H1 (cell line): Measurements from ENCODE around the gene MED16. TPM values are rescaled to one million over a fixed set of nuclear protein-coding genes. Genes with fewer than 3 reads are reported as not detected.

Experiments used
- ASH2L ChIP-seq: fragments of 200-600, 300-600 bp; sonication (generic); IDR thresholded peaks from one replicate; pipeline ENCODE4 v1.7.1; 2017; ENCODE audit warnings: low read length
- CREB1 ChIP-seq: IDR thresholded peaks from 2 replicates; pipeline ENCODE4 v1.6.1; 2012; ENCODE audit warnings: inconsistent platforms
- MAFK ChIP-seq: IDR thresholded peaks from 2 replicates; pipeline ENCODE4 v1.6.1; 2012; ENCODE audit warnings: low read depth, mild to moderate bottlenecking, improper control_type of control experiment, low read length
- RFX5 ChIP-seq: IDR thresholded peaks from 2 replicates; pipeline ENCODE4 v1.6.1; 2011; ENCODE audit warnings: low read depth, low read length, improper control_type of control experiment, borderline replicate concordance
- RNF2 ChIP-seq: fragments of 200-900, 300-1000 bp; sonication (generic); IDR thresholded peaks from 2 replicates; pipeline ENCODE4 v1.7.1; 2016; ENCODE audit warnings: borderline replicate concordance, low read depth, mild to moderate bottlenecking, antibody characterized with exemption, low read length; ENCODE audit not compliant: poor library complexity, severe bottlenecking; ENCODE audit errors: missing control alignments
- RXRA ChIP-seq: IDR thresholded peaks from 2 replicates; pipeline ENCODE4 v1.6.1; 2011; ENCODE audit warnings: low read depth, mild to moderate bottlenecking, low read length, moderate library complexity; ENCODE audit not compliant: insufficient read depth
- SIX5 ChIP-seq: IDR thresholded peaks from 2 replicates; pipeline ENCODE4 v1.6.1; 2011; ENCODE audit warnings: mild to moderate bottlenecking, low read depth, low read length
- TCF12 ChIP-seq: IDR thresholded peaks from 2 replicates; pipeline ENCODE4 v1.6.1; 2011; ENCODE audit warnings: low read depth, mild to moderate bottlenecking, low read length
- ZNF274 ChIP-seq: IDR thresholded peaks from 2 replicates; pipeline ENCODE4 v1.7.0; 2012; ENCODE audit warnings: low read length, borderline replicate concordance; ENCODE audit errors: extremely low read depth
- polyA plus RNA-seq, 7 experiments: library from polyadenylated mRNA; depleted of rRNA in 3 of 7; stranded (reverse) in 5 of 7; unstranded in 2 of 7; fragments of >200 nt in 5 of 7; fragments of 200-250 nt in 2 of 7; gene quantifications; 1 replicate in 5 of 7; 2 replicates in 1 of 7; 4 replicates in 1 of 7; pipeline versions ENCODE4 v1.2.1 to v1.2.3, GENCODE V29; 2011 to 2013; ENCODE audit warnings: missing spikeins in 2 of 7, mixed read lengths in 2 of 7
- total RNA-seq: library from RNA; stranded (reverse); fragmentation: NEBNext Ultra II Directional; extraction: Animal tissue kit (Norgen Biotek cat#: 25700); gene quantifications from 2 replicates; pipeline ENCODE4 v1.2.1, GENCODE V29; 2021
- TF ChIP-seq, protein P1 (sequence below): fragments of 300-600 bp; sonication (generic); IDR thresholded peaks from 2 replicates; pipeline ENCODE4 v1.7.1; 2012; ENCODE audit warnings: low read length, moderate library complexity, mild to moderate bottlenecking, inconsistent platforms; ENCODE audit not compliant: insufficient replicate concordance

MED16 gene
- total and polyA plus RNA-seq, 2 of the 8 experiments (the other 6 are each of a cell fraction or from before 2014, with no cell fraction given), result 51.0 to 67.2 TPM

DNA sequence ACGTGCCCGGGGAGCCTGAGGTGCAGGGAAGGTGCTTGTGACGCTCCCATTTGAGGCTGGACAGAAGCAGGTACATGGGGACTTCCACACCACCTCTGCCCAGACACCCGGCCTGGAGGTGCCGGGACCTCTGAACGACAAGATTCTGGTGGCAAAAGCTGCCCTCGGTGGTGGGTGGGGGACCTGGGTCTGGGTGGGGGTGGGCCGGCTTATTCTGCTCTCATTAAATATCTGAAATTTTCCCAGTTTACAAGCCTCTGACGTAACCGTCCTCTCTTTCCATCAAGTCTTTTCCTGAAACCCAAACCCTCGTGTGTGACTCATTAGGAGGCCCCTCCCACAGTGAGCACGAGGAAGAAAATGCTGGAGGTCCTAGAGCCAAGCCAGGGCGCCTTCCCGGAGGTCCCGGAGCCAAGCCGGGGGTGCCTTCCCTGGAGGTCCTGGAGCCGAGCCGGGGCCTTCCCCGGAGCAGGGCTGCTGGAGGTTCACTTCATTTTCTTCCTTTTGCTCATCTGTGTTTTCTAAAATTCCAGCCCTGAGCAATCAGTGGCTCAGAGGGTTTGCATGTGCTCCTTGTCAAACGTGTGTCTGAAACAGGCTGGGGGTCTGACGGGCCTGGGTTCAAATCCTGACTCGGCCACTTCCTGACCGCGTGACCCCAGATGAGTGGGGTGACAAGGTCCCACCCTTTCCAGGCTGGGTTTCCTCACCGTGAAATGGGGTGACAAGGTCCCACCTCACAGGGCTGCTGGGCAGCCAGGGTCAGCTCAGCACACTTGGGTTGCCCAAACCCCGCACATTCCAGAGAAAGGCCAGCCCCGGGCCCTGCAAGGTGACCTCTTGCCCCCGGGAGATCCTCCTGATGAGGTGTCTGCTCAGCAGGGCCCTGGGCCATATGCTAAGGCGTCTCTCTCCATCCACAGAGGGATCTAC is 23.5 kb downstream of the MED16 start (continued):
- TF ChIP-seq MAFK (no peak), TCF12 (no peak), SIX5 (no peak), RXRA (no peak), ZNF274 (no peak), CREB1 (no peak), ASH2L (no peak), RNF2 (no peak), RFX5 (no peak)
- TF ChIP-seq, protein P1, sequence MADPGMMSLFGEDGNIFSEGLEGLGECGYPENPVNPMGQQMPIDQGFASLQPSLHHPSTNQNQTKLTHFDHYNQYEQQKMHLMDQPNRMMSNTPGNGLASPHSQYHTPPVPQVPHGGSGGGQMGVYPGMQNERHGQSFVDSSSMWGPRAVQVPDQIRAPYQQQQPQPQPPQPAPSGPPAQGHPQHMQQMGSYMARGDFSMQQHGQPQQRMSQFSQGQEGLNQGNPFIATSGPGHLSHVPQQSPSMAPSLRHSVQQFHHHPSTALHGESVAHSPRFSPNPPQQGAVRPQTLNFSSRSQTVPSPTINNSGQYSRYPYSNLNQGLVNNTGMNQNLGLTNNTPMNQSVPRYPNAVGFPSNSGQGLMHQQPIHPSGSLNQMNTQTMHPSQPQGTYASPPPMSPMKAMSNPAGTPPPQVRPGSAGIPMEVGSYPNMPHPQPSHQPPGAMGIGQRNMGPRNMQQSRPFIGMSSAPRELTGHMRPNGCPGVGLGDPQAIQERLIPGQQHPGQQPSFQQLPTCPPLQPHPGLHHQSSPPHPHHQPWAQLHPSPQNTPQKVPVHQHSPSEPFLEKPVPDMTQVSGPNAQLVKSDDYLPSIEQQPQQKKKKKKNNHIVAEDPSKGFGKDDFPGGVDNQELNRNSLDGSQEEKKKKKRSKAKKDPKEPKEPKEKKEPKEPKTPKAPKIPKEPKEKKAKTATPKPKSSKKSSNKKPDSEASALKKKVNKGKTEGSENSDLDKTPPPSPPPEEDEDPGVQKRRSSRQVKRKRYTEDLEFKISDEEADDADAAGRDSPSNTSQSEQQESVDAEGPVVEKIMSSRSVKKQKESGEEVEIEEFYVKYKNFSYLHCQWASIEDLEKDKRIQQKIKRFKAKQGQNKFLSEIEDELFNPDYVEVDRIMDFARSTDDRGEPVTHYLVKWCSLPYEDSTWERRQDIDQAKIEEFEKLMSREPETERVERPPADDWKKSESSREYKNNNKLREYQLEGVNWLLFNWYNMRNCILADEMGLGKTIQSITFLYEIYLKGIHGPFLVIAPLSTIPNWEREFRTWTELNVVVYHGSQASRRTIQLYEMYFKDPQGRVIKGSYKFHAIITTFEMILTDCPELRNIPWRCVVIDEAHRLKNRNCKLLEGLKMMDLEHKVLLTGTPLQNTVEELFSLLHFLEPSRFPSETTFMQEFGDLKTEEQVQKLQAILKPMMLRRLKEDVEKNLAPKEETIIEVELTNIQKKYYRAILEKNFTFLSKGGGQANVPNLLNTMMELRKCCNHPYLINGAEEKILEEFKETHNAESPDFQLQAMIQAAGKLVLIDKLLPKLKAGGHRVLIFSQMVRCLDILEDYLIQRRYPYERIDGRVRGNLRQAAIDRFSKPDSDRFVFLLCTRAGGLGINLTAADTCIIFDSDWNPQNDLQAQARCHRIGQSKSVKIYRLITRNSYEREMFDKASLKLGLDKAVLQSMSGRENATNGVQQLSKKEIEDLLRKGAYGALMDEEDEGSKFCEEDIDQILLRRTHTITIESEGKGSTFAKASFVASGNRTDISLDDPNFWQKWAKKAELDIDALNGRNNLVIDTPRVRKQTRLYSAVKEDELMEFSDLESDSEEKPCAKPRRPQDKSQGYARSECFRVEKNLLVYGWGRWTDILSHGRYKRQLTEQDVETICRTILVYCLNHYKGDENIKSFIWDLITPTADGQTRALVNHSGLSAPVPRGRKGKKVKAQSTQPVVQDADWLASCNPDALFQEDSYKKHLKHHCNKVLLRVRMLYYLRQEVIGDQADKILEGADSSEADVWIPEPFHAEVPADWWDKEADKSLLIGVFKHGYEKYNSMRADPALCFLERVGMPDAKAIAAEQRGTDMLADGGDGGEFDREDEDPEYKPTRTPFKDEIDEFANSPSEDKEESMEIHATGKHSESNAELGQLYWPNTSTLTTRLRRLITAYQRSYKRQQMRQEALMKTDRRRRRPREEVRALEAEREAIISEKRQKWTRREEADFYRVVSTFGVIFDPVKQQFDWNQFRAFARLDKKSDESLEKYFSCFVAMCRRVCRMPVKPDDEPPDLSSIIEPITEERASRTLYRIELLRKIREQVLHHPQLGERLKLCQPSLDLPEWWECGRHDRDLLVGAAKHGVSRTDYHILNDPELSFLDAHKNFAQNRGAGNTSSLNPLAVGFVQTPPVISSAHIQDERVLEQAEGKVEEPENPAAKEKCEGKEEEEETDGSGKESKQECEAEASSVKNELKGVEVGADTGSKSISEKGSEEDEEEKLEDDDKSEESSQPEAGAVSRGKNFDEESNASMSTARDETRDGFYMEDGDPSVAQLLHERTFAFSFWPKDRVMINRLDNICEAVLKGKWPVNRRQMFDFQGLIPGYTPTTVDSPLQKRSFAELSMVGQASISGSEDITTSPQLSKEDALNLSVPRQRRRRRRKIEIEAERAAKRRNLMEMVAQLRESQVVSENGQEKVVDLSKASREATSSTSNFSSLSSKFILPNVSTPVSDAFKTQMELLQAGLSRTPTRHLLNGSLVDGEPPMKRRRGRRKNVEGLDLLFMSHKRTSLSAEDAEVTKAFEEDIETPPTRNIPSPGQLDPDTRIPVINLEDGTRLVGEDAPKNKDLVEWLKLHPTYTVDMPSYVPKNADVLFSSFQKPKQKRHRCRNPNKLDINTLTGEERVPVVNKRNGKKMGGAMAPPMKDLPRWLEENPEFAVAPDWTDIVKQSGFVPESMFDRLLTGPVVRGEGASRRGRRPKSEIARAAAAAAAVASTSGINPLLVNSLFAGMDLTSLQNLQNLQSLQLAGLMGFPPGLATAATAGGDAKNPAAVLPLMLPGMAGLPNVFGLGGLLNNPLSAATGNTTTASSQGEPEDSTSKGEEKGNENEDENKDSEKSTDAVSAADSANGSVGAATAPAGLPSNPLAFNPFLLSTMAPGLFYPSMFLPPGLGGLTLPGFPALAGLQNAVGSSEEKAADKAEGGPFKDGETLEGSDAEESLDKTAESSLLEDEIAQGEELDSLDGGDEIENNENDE, result no peak
